Measurements from ENCODE around the gene SAMD4A. TPM values are rescaled to one million over a fixed set of nuclear protein-coding genes. Genes with fewer than 3 reads are reported as not detected.
A peak's percentile ranks its signal among the peaks of the same experiment; 100 is the strongest.

The SAMD4A gene
- total RNA-seq, 2 donors from 2014 or later = 0.26 to 1.0 TPM

DNA sequence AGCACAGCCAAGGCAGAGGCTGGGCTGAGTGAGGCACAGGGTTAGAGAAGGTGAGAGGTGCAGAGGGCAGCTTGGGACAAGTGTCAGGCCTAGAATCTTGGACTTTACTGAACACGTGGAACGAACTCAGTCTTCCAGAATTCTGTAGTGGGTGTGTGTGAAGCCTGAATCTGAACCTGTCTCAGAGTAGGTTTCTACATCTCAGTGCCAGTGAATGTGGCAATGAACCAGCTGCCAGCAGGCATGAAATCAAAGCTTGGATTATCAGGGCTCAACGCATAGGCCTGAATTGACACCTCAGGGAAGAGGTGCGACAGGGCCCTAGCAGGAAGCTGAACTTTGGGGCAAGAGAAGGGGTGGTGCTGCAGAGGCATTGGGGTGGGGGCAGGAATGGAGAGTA, 104.6 kb downstream of the SAMD4A start:
- Mint-ChIP-seq H3K27me3 (peaks cover 41 to 83% of the 10 kb centered on the region in 2 donors), H3K27ac (no peak overlapping the region), H3K36me3 (no peaks in the 10 kb centered on the region), H3K4me3 (peak overlapping the region; percentile 28), H3K9me3 (no peaks in the 10 kb centered on the region), H3K4me1 (ENCODE audit: low read depth in 2 of 2) (peaks cover 23 to 26% of the 10 kb centered on the region in 2 donors)
- DNase-seq (ENCODE audit: low spot score) (no peak), ATAC-seq (no peak)

DNA sequence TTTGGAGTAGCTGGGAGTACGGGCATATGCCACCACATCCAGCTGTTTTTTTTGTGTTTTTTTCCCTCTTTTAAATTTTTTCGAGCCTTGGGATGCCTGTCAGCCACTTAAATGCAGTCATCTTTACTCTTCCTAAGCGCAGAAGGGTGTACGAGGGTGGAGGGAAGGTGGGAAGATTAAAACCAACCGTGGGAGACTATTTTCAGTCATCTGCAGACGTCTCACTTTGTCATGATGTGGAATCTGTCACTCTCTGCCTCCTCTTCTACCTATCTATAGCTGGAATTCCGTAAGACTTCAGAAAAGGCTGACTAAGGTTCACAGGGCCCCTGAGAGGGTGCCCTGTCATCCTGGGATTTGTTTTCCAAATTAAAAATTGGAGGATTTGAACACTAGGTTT, 105.3 kb downstream of the SAMD4A start:
- Mint-ChIP-seq H3K4me3 (no peak overlapping the region), H3K27ac (no peak overlapping the region), H3K4me1 (ENCODE audit: low read depth in 2 of 2) (peaks cover 23 to 26% of the 10 kb centered on the region in 2 donors), H3K36me3 (no peaks in the 10 kb centered on the region), H3K9me3 (no peaks in the 10 kb centered on the region), H3K27me3 (peaks cover 44 to 84% of the 10 kb centered on the region in 2 donors)
- no peak for ATAC-seq
- DNase-seq (ENCODE audit: low spot score) = no peak

DNA sequence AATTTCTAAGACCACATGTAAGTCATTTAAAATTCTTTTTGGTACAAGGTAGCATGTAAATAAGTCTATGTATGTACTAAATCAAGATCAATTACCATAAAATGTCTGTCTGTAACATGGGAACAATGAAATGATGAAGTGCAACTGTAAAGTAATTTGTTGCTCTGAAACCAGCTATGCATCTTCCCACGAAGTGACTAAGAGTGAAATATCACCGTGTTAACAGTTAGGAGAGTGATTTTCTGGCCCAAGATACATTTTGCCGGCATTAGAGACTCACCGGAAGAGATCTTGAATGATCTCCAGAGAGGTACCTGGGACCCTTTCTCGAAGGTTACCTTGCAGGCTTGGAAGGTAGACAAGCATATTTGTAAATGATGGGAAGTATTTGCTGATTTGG, 105.8 kb downstream of the SAMD4A start:
- H3K27ac Mint-ChIP-seq = no peak overlapping the region
- DNase-seq (ENCODE audit: low spot score) = no peak
- no peak overlapping the region for H3K4me3 Mint-ChIP-seq
- no peaks in the 10 kb centered on the region for H3K36me3 Mint-ChIP-seq
- peaks cover 39 to 84% of the 10 kb centered on the region in 2 donors for H3K27me3 Mint-ChIP-seq
- no peaks in the 10 kb centered on the region for H3K9me3 Mint-ChIP-seq
- peaks cover 23 to 26% of the 10 kb centered on the region in 2 donors for H3K4me1 Mint-ChIP-seq (ENCODE audit: low read depth in 2 of 2)
- ATAC-seq = no peak

DNA sequence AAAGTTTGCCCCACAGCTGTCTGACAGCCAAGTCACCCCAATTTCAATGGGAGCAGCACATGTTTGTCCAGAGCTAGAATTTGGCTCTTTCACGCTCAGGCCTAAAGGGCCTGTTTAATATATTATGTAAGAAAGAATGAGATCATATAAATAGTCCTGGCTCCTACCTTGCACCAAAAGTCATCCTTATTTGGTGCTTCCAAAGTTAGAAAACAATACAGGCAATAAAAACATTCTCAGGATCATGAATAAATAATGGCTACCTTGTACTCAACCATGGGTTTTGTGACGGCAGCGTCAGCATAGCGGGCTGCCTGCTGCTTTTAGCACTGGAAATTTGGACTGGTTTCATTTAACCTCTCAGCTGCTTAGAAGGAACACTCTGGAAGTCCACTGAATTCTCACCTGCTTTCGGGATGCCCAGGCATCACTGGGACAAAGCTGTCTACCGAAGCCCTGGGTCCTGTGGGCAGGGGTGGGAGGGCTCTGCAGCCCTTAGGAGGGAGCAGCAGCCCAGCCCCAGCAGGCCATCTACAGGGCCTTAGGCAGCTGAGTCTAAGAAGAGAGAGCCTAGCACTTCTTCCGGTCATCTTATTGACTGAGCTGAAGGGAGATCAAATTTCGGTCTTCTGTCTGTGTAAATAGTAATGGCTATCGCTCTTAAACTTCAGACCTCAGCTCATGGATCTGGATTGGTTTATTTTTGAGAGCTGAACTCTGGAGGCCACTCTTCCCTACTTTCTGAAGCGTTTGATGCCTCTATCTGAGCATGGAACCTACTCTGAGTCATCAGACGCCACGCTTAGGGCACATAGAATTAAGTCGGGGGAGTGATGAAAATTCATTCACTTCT, 106.5 kb downstream of the SAMD4A start:
- no peaks in the 10 kb centered on the region for H3K36me3 Mint-ChIP-seq
- peaks cover 22 to 23% of the 10 kb centered on the region in 2 donors for H3K4me1 Mint-ChIP-seq (ENCODE audit: low read depth in 2 of 2)
- ATAC-seq (no peak), DNase-seq (ENCODE audit: low spot score) (no peak)
- peaks cover 40 to 84% of the 10 kb centered on the region in 2 donors for H3K27me3 Mint-ChIP-seq
- no peak overlapping the region for H3K4me3 Mint-ChIP-seq
- H3K9me3 Mint-ChIP-seq = no peaks in the 10 kb centered on the region
- H3K27ac Mint-ChIP-seq = no peak overlapping the region

DNA sequence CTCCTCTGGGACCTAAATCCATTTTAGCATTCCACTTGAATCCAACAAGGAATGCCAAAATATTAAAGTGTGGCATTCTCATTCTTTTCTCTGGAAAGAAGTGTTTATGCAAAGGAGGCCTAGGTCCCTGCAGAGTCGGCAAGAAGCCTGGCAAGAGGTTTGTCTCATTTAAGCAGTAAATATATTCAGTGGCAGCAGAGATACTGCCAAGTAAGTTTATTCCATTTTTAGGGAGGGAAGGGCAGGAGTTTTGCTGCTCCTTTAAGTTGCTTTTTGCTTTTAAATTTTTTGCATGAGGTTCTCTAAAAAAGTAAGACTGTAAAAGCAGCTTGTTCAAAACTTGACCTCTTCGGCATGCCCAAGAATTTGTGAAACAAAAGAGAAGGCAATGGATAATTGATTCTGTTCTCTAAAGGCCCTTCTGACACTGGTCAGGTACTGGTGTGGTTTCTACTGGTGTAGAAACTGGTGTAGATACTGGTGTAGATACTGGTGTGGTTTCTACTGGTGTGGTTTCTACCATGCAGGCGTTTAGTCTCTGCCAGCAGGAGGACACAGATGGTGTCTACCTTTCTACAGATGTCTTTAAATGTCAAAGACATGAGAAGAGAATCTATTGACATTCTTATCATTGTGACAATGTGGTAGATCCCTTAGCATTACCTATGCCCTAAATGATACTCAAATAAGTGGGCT, 107.3 kb downstream of the SAMD4A start:
- H3K27me3 Mint-ChIP-seq = peaks cover 44 to 85% of the 10 kb centered on the region in 2 donors
- H3K4me1 Mint-ChIP-seq (ENCODE audit: low read depth in 2 of 2) = peaks cover 22 to 23% of the 10 kb centered on the region in 2 donors

GRCh38 chr14:54675236-54676128, 108.6 kb downstream of the SAMD4A start:
- Mint-ChIP-seq H3K27ac (no peak overlapping the region), H3K4me3 (no peak overlapping the region), H3K4me1 (ENCODE audit: low read depth in 2 of 2) (peaks cover 11 to 12% of the 10 kb centered on the region in 2 donors), H3K27me3 (peaks cover 54 to 89% of the 10 kb centered on the region in 2 donors), H3K36me3 (no peaks in the 10 kb centered on the region), H3K9me3 (no peaks in the 10 kb centered on the region)
- ATAC-seq (no peak), DNase-seq (ENCODE audit: low spot score) (no peak)

More for the DNA sequence above, 107.3 kb downstream of the SAMD4A start:
- H3K36me3 Mint-ChIP-seq = no peaks in the 10 kb centered on the region
- DNase-seq (ENCODE audit: low spot score) = no peak
- H3K9me3 Mint-ChIP-seq = no peaks in the 10 kb centered on the region
- no peak for ATAC-seq
- no peak overlapping the region for H3K27ac Mint-ChIP-seq
- no peak overlapping the region for H3K4me3 Mint-ChIP-seq

DNA sequence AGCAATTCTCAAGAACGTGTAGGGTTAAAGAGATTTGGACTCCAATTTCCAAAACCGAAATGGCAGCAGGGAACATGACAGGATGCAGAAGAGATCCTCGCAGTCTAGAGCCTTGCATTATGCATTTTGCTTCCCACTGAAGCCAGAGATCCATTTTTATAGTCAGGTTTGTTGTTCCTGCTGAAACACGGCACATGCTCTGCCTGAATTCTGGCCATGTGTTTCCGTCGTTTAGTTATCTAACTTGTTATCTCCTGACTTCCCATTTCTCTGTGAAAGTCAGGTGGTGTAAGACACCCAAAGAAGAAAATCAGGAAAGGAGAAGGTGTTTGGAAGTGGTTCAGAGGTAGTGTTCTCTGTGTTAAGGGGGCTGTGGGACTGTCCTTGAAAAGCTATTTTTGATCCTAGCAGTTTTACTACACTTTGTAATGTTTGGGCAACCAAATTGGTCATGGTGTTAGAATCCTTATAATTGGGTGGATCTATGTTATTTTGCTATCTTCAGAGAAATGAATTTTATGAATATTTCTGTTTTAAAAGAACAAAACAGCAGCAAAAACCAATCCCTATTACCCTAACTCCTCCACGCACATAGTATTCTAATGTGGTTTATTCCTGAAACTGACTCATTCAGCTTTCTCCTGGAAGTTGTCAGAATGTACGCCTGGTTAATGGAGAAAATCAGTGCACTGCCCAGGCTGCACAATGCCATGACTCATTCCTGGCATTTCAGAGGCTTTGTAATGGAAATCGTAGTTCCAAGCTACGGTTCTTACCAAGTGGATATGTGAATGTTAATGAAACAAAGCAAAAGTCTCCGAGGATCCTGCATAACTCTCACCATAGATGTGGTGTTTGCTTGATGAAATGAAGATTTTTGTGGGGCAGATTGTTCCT, 110.1 kb downstream of the SAMD4A start:
- Mint-ChIP-seq H3K36me3 (no peaks in the 10 kb centered on the region), H3K4me1 (ENCODE audit: low read depth in 2 of 2) (no peaks in the 10 kb centered on the region), H3K9me3 (no peaks in the 10 kb centered on the region), H3K4me3 (no peak overlapping the region), H3K27ac (peak overlapping the region in 1 of 2 donors; percentile 20), H3K27me3 (peaks cover 49 to 91% of the 10 kb centered on the region in 2 donors)
- no peak for DNase-seq (ENCODE audit: low spot score)
- ATAC-seq = no peak

DNA sequence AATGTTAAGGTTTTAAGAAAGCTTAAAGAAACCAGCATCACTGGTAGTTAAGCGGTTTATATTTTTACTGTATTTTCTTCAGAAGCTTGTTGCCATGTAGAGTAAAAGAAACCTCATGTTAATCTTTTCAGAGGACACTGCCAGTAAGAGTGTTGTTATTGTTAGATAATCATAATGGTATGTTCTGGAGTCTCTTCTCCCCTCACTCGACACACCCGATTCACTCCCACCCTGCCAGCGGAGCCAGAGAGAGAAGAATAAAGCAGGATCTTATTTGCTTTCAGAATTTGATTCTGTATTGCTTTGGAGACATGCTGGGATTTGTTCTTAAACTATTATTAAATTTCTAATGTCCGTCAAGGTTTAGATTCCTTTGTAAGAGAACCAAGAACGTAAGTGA, 113.7 kb downstream of the SAMD4A start:
- no peak overlapping the region for H3K27ac Mint-ChIP-seq
- H3K9me3 Mint-ChIP-seq = no peaks in the 10 kb centered on the region
- ATAC-seq (no peak), DNase-seq (ENCODE audit: low spot score) (no peak)
- peaks cover 55 to 94% of the 10 kb centered on the region in 2 donors for H3K27me3 Mint-ChIP-seq
- H3K36me3 Mint-ChIP-seq = no peaks in the 10 kb centered on the region
- no peak overlapping the region for H3K4me3 Mint-ChIP-seq
- H3K4me1 Mint-ChIP-seq (ENCODE audit: low read depth in 2 of 2) = peaks cover 0 to 6% of the 10 kb centered on the region in 2 donors

GRCh38 chr14:54681811-54682261, 114.9 kb downstream of the SAMD4A start:
- no peak for ATAC-seq
- no peaks in the 10 kb centered on the region for H3K36me3 Mint-ChIP-seq
- H3K27ac Mint-ChIP-seq = no peak overlapping the region
- H3K27me3 Mint-ChIP-seq = peaks cover 62 to 94% of the 10 kb centered on the region in 2 donors
- DNase-seq (ENCODE audit: low spot score) = no peak
- no peak overlapping the region for H3K4me3 Mint-ChIP-seq
- peaks cover 0 to 7% of the 10 kb centered on the region in 2 donors for H3K4me1 Mint-ChIP-seq (ENCODE audit: low read depth in 2 of 2)
- no peaks in the 10 kb centered on the region for H3K9me3 Mint-ChIP-seq

- Mint-ChIP-seq H3K4me3 (no peak overlapping the region), H3K4me1 (ENCODE audit: low read depth in 2 of 2) (peaks cover 1 to 8% of the 10 kb centered on the region in 2 donors), H3K36me3 (no peaks in the 10 kb centered on the region), H3K9me3 (no peaks in the 10 kb centered on the region), H3K27me3 (peaks cover 66 to 94% of the 10 kb centered on the region in 2 donors), H3K27ac (no peak overlapping the region)
- ATAC-seq (no peak), DNase-seq (ENCODE audit: low spot score) (no peak)
Observed at GRCh38 chr14:54682578-54682977, 115.7 kb downstream of the SAMD4A start.

GRCh38 chr14:54683882-54684794, 117.2 kb downstream of the SAMD4A start:
- no peaks in the 10 kb centered on the region for H3K9me3 Mint-ChIP-seq
- H3K36me3 Mint-ChIP-seq = no peaks in the 10 kb centered on the region
- no peak overlapping the region for H3K27ac Mint-ChIP-seq
- H3K4me1 Mint-ChIP-seq (ENCODE audit: low read depth in 2 of 2) = peaks cover 12 to 18% of the 10 kb centered on the region in 2 donors
- DNase-seq (ENCODE audit: low spot score) (no peak), ATAC-seq (no peak)
- no peak overlapping the region for H3K4me3 Mint-ChIP-seq
- H3K27me3 Mint-ChIP-seq = peaks cover 64 to 90% of the 10 kb centered on the region in 2 donors
